HEK293 (cell line): ENCODE results near the gene ARFGAP1.

Source experiments
- CTCF ChIA-PET: fragments of 350-600 bp; formaldehyde crosslinking; extraction: SDS; loops from one replicate; lab custom pipeline; 2021; ENCODE audit warnings: antibody characterized with exemption; lab: Yijun Ruan, JAX
- POLR2A ChIA-PET: fragments of 300-600 bp; formaldehyde crosslinking; extraction: SDS; loops from one replicate; lab custom pipeline; 2020; ENCODE audit warnings: antibody characterized with exemption, inconsistent platforms; lab: Yijun Ruan, JAX
- H3K27ac ChIP-seq: fragments of 200-500 bp; sonication (Bioruptor generic); 2 replicates; pipeline ENCODE4 v1.5.1; 2014; ENCODE audit warnings: low read depth, low read length, control low read depth, inconsistent platforms; ENCODE audit errors: extremely low read depth
- H3K36me3 ChIP-seq, 2 experiments: fragments of 200-500 bp in 1 of 2; sonication (Bioruptor generic) in 1 of 2; 1 replicate in 1 of 2; 2 replicates in 1 of 2; pipeline ENCODE4 v1.5.1; 2014 to 2017; ENCODE audit warnings: inconsistent platforms in 2 of 2, low read length in 2 of 2; ENCODE audit not compliant: control insufficient read depth in 2 of 2, insufficient read depth in 1 of 2
- H3K4me1 ChIP-seq: fragments of 200-500 bp; sonication (Bioruptor generic); 2 replicates; pipeline ENCODE4 v1.5.1; 2014; ENCODE audit warnings: mild to moderate bottlenecking, low read length, inconsistent platforms; ENCODE audit not compliant: control insufficient read depth, insufficient read depth
- H3K4me3 ChIP-seq: 2 replicates; pipeline ENCODE4 v1.5.1; 2011; ENCODE audit warnings: low read depth, mild to moderate bottlenecking, control low read depth, low read length, moderate library complexity
- H3K9me3 ChIP-seq: fragments of 200-500 bp; sonication (Bioruptor generic); 2 replicates; pipeline ENCODE4 v1.5.1; 2014; ENCODE audit warnings: low read depth, low read length, inconsistent platforms; ENCODE audit not compliant: control insufficient read depth, insufficient read depth
- CTCF ChIP-seq: fragments of 450-650 bp; formaldehyde crosslinking; IDR thresholded peaks from 2 replicates; pipeline ENCODE4 v1.5.1; 2016; ENCODE audit warnings: missing biosample characterization, missing genetic modification characterization
- GLI2 ChIP-seq: fragments of 450-650 bp; formaldehyde crosslinking; IDR thresholded peaks from 2 replicates; pipeline ENCODE4; 2017; ENCODE audit warnings: missing biosample characterization, missing genetic modification characterization, low read depth, borderline replicate concordance
- HIC1 ChIP-seq: fragments of 450-650 bp; formaldehyde crosslinking; IDR thresholded peaks from 2 replicates; pipeline ENCODE4 v1.5.1; 2016; ENCODE audit warnings: missing biosample characterization, missing genetic modification characterization
- HOXA7 ChIP-seq: sonication (generic); formaldehyde crosslinking; IDR thresholded peaks from 2 replicates; pipeline ENCODE4 v1.8.1; 2022; ENCODE audit warnings: missing genetic modification reagents, borderline replicate concordance
- IKZF3 ChIP-seq: fragments of 450-650 bp; IDR thresholded peaks from 2 replicates; pipeline ENCODE4 v1.5.0; 2018; ENCODE audit warnings: missing biosample characterization, mild to moderate bottlenecking, missing genetic modification characterization, moderate library complexity
- KLF1 ChIP-seq: fragments of 450-650 bp; formaldehyde crosslinking; IDR thresholded peaks from 2 replicates; pipeline ENCODE4 v1.5.1; 2016; ENCODE audit warnings: missing biosample characterization, missing genetic modification characterization
- KLF8 ChIP-seq: fragments of 450-650 bp; formaldehyde crosslinking; IDR thresholded peaks from 2 replicates; pipeline ENCODE4 v1.5.1; 2016; ENCODE audit warnings: missing biosample characterization, missing genetic modification characterization
- MEIS1 ChIP-seq: sonication (generic); formaldehyde crosslinking; IDR thresholded peaks from 2 replicates; pipeline ENCODE4 v1.8.1; 2022; ENCODE audit warnings: missing genetic modification reagents, mild to moderate bottlenecking, borderline replicate concordance
- MZF1 ChIP-seq: fragments of 450-650 bp; formaldehyde crosslinking; IDR thresholded peaks from 2 replicates; pipeline ENCODE4 v1.5.1; 2017; ENCODE audit warnings: missing biosample characterization, missing genetic modification characterization, borderline replicate concordance
- PRDM1 ChIP-seq: fragments of 450-650 bp; formaldehyde crosslinking; IDR thresholded peaks from 2 replicates; pipeline ENCODE4; 2016; ENCODE audit warnings: missing biosample characterization, missing genetic modification characterization
- PRDM4 ChIP-seq: fragments of 450-650 bp; formaldehyde crosslinking; IDR thresholded peaks from 2 replicates; pipeline ENCODE4 v1.5.1; 2017; ENCODE audit warnings: missing biosample characterization, missing genetic modification characterization
- SALL2 ChIP-seq: fragments of 450-650 bp; formaldehyde crosslinking; IDR thresholded peaks from 2 replicates; pipeline ENCODE4 v1.5.0; 2017; ENCODE audit warnings: missing biosample characterization, mild to moderate bottlenecking, missing genetic modification characterization, borderline replicate concordance
- SP3 ChIP-seq: fragments of 450-650 bp; formaldehyde crosslinking; IDR thresholded peaks from 2 replicates; pipeline ENCODE4 v1.5.1; 2016; ENCODE audit warnings: missing biosample characterization, missing genetic modification characterization
- TRIM28 ChIP-seq: IDR thresholded peaks from 2 replicates; pipeline ENCODE4 v1.6.1; 2011; ENCODE audit warnings: low read length, control low read depth, borderline replicate concordance
- ZBTB8A ChIP-seq: fragments of 450-650 bp; formaldehyde crosslinking; IDR thresholded peaks from 2 replicates; pipeline ENCODE4 v1.5.1; 2016; ENCODE audit warnings: missing biosample characterization, missing genetic modification characterization
- ZIC2 ChIP-seq: fragments of 450-650 bp; formaldehyde crosslinking; IDR thresholded peaks from 2 replicates; pipeline ENCODE4 v1.5.1; 2016; ENCODE audit warnings: missing biosample characterization, missing genetic modification characterization
- ZNF112 ChIP-seq: fragments of 450-650 bp; formaldehyde crosslinking; IDR thresholded peaks from 2 replicates; pipeline ENCODE4 v1.5.0; 2017; ENCODE audit warnings: missing biosample characterization, missing genetic modification characterization
- ZNF157 ChIP-seq: fragments of 450-650 bp; formaldehyde crosslinking; IDR thresholded peaks from 2 replicates; pipeline ENCODE4 v1.5.1; 2016; ENCODE audit warnings: missing biosample characterization, missing genetic modification characterization
- ZNF223 ChIP-seq: fragments of 450-650 bp; formaldehyde crosslinking; IDR thresholded peaks from 2 replicates; pipeline ENCODE4 v1.5.1; 2016; ENCODE audit warnings: missing biosample characterization, missing genetic modification characterization
- ZNF510 ChIP-seq: fragments of 450-650 bp; formaldehyde crosslinking; IDR thresholded peaks from 2 replicates; pipeline ENCODE4 v1.5.1; 2018; ENCODE audit warnings: mild to moderate bottlenecking, missing genetic modification characterization, missing biosample characterization; ENCODE audit not compliant: insufficient replicate concordance
- ZNF514 ChIP-seq: fragments of 450-650 bp; formaldehyde crosslinking; IDR thresholded peaks from 2 replicates; pipeline ENCODE4 v1.5.1; 2016; ENCODE audit warnings: missing biosample characterization, missing genetic modification characterization
- ZNF560 ChIP-seq: fragments of 450-650 bp; formaldehyde crosslinking; IDR thresholded peaks from 2 replicates; pipeline ENCODE4 v1.5.1; 2017; ENCODE audit warnings: missing biosample characterization, missing genetic modification characterization, borderline replicate concordance
- ZNF600 ChIP-seq: fragments of 450-650 bp; formaldehyde crosslinking; IDR thresholded peaks from 2 replicates; pipeline ENCODE4 v1.5.1; 2016; ENCODE audit warnings: missing biosample characterization, missing genetic modification characterization

Gene ARFGAP1

GRCh38 chr20:63238514-63239125, 34.0 kb upstream of the ARFGAP1 start:
- no peak for TF ChIP-seq ZNF560 (tag by site-specific recombination)
- peak; percentile 49; the same call in 1 of the 2 replicates for TF ChIP-seq HIC1 (tag by site-specific recombination)
- TF ChIP-seq KLF1 (tag by site-specific recombination), result 0 out of 2 replicates have a peak, but pooled peaks have one; percentile 34
- peak; percentile 39; the same call in 1 of the 2 replicates for TF ChIP-seq CTCF (tag by site-specific recombination)
- no peak for TF ChIP-seq IKZF3 (tag by site-specific recombination)
- no peak for TF ChIP-seq ZNF157 (tag by site-specific recombination)
- TF ChIP-seq ZIC2 (tag by site-specific recombination), result peak; percentile 41; the same call in 1 of the 2 replicates
- TF ChIP-seq ZNF112 (tag by site-specific recombination), result no peak
- TF ChIP-seq SP3 (tag by site-specific recombination), result no peak
- no peak for TF ChIP-seq MEIS1 (CRISPR knock-in tag)
- no peak for TF ChIP-seq GLI2 (tag by site-specific recombination)
- TF ChIP-seq TRIM28, result no peak
- no peak for TF ChIP-seq PRDM1
- 0 out of 2 replicates have a peak, but pooled peaks have one; percentile 21 for TF ChIP-seq ZNF600 (tag by site-specific recombination)
- TF ChIP-seq SALL2 (tag by site-specific recombination), result no peak
- TF ChIP-seq MZF1 (tag by site-specific recombination), result no peak
- no peak for TF ChIP-seq ZBTB8A
- no peak for TF ChIP-seq ZNF510 (tag by site-specific recombination)
- TF ChIP-seq HOXA7, result no peak
- peak; percentile 26; the same call in 1 of the 2 replicates for TF ChIP-seq KLF8 (tag by site-specific recombination)
- TF ChIP-seq PRDM4 (tag by site-specific recombination), result no peak
- TF ChIP-seq ZNF514 (tag by site-specific recombination), result no peak
- TF ChIP-seq ZNF223 (tag by site-specific recombination), result no peak
- ChIA-PET POLR2A (no interaction called here), CTCF (interaction anchor here (7.0 kb wide), 1 partner anchor 15 kb away, joined by 72 read pairs; no protein-coding TSS in a partner anchor)
- Histone ChIP-seq H3K27ac (no peak overlapping the region), H3K36me3 (no peaks in the 10 kb centered on the region), H3K9me3 (no peaks in the 10 kb centered on the region), H3K4me3 (no peak overlapping the region), H3K4me1 (no peaks in the 10 kb centered on the region)
